Loucy (cell line): ENCODE data around the gene SORCS2.

Source experiments
- EZH2phosphoT487 ChIP-seq: fragments of 200-600 bp; IDR thresholded peaks from 2 replicates; pipeline ENCODE4 v1.6.1; 2018; ENCODE audit warnings: antibody characterized with exemption, mild to moderate bottlenecking, moderate library complexity, borderline replicate concordance
- TF ChIP-seq, protein P1 (sequence below): fragments of 200-600 bp; sonication (generic); conservative IDR thresholded peaks from 2 replicates; pipeline ENCODE4 v1.5.1; 2014; ENCODE audit warnings: mild to moderate bottlenecking, antibody characterized with exemption, low read length

DNA sequence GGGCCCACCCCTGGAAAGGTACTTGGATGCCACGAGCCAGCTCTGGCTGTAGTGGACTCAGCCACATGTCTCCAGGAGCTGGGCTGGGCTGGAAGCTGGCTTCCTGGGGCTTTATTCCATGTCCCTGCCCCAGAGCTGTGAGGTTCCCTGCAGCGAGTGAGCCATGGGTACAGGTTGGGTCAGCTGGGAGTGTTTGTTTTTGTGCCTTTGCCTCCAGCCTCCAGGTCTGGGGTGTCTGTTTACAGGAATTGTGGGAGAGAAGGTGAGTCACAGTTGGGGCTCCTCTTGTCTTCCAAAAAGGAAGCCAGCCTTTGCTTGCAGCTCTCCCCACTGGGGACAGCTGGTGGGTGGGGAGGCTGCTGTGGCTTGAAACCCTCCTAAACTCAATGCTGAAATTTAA is 21.5 kb downstream of the SORCS2 start:
- TF ChIP-seq, protein P1, sequence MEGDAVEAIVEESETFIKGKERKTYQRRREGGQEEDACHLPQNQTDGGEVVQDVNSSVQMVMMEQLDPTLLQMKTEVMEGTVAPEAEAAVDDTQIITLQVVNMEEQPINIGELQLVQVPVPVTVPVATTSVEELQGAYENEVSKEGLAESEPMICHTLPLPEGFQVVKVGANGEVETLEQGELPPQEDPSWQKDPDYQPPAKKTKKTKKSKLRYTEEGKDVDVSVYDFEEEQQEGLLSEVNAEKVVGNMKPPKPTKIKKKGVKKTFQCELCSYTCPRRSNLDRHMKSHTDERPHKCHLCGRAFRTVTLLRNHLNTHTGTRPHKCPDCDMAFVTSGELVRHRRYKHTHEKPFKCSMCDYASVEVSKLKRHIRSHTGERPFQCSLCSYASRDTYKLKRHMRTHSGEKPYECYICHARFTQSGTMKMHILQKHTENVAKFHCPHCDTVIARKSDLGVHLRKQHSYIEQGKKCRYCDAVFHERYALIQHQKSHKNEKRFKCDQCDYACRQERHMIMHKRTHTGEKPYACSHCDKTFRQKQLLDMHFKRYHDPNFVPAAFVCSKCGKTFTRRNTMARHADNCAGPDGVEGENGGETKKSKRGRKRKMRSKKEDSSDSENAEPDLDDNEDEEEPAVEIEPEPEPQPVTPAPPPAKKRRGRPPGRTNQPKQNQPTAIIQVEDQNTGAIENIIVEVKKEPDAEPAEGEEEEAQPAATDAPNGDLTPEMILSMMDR: no peak
- no peak for TF ChIP-seq EZH2phosphoT487
